ENCODE results near the gene OR7A5. TPM values are rescaled to one million over a fixed set of nuclear protein-coding genes. Genes with fewer than 3 reads are reported as not detected.
"Not testable (repeated sequence)": the region's sequence is repeated elsewhere in the genome, so short reads cannot be mapped to it uniquely, and the experiment has no call there.

OR7A5 gene
- total and polyA plus RNA-seq, 2 experiments from 2014 or later = not detected

- H3K9me3 ChIP-seq (ENCODE audit: low read depth); H4K20me1 ChIP-seq (ENCODE audit: insufficient read depth); DNase-seq; in situ Hi-C loops (cut with MboI); H3K9ac ChIP-seq; H3K4me1 ChIP-seq (ENCODE audit: insufficient read depth); H3F3A ChIP-seq (ENCODE audit: insufficient read depth); H3K36me3 ChIP-seq (ENCODE audit: low read depth); H3K27me3 ChIP-seq (replicated peaks; ENCODE audit: insufficient read depth); H3K9me2 ChIP-seq (ENCODE audit: insufficient read depth); H3K79me2 ChIP-seq (ENCODE audit: insufficient read depth); H3K27ac ChIP-seq; H3K4me2 ChIP-seq (ENCODE audit: unreplicated experiment); H2AFZ ChIP-seq; H3K4me3 ChIP-seq: not testable (repeated sequence)
- 44 to 55% methylated on average over 6 to 8 of the region's 8 CpGs for WGBS, 2 experiments (ENCODE audit: low coverage in 1 of 2, low lambda C conversion rate in 2 of 2, missing lambda C conversion rate in 2 of 2)
Measured at GRCh38 chr19:14783410-14783998, 51.5 kb downstream of the OR7A5 start.

GRCh38 chr19:14782626-14783409 lies 52.2 kb downstream of the OR7A5 start:
- no peaks in the 10 kb centered on the region for H3K36me3 ChIP-seq (ENCODE audit: low read depth)
- no peak for DNase-seq
- H3K9ac ChIP-seq = no peak overlapping the region
- H3K9me2 ChIP-seq (ENCODE audit: insufficient read depth) = no peaks in the 10 kb centered on the region
- H3K4me1 ChIP-seq (ENCODE audit: insufficient read depth) = 0 out of 2 replicates have a peak, but pooled peaks cover 3% of the 10 kb centered on the region
- H3K9me3 ChIP-seq (ENCODE audit: low read depth) = no peaks in the 10 kb centered on the region
- no peak overlapping the region for H3K27ac ChIP-seq
- H3K4me3 ChIP-seq = no peak overlapping the region
- TF ChIP-seq EZH2 (IDR thresholded peaks at IDR 0.05; ENCODE audit: insufficient read depth, poor library complexity, severe bottlenecking) (no peak), EZH2phosphoT487 (IDR thresholded peaks at IDR 0.05; ENCODE audit: insufficient read depth, low read depth) (no peak)
- no peaks in the 10 kb centered on the region for H3F3A ChIP-seq (ENCODE audit: insufficient read depth)
- 58 to 60% methylated on average over 16 of the region's 16 CpGs for WGBS, 2 experiments (ENCODE audit: low coverage in 1 of 2, low lambda C conversion rate in 2 of 2, missing lambda C conversion rate in 2 of 2)
- in situ Hi-C loops (cut with MboI) = no loop called here
- no peaks in the 10 kb centered on the region for H3K27me3 ChIP-seq (replicated peaks; ENCODE audit: insufficient read depth)
- H3K4me2 ChIP-seq (ENCODE audit: unreplicated experiment) = no peak overlapping the region
- no peaks in the 10 kb centered on the region for H3K79me2 ChIP-seq (ENCODE audit: insufficient read depth)
- H2AFZ ChIP-seq = no peak overlapping the region
- H4K20me1 ChIP-seq (ENCODE audit: insufficient read depth) = no peaks in the 10 kb centered on the region

DNA sequence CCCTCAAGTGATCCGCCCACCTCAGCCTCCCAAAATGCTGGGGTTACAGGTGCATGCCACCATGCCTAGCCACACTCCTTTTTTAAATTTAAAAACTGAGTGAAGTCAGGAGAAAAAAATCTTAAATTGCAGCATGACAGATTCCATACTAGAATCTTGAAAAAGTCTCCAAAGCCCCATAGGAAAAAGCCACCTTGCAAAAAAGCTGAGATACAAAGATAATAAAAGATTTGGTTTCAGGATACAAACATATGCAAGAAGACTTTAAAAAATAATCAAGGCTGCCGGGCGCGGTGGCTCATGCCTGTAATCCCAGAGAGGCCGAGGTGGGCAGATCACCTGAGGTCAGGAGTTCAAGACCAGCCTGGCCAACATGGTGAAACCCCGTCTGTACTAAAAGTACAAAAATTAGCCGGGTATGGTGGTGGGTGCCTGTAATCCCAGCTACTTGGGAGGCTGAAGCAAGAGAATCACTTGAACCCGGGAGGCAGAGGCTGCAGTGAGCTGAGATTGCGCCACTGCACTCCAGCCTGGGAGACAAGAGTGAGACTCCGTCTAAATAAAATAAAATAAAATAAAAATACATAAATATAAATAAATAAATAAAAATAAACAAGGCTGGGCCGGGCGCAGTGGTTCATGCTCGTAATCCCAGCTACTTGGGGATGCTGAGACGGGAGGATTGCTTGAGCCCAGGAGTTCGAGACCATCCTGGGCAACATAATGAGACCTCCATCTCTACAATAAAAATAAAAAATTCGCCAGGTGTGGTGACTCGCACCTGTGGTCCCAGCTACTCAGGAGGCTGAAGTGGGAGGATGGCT lies 53.1 kb downstream of the OR7A5 start:
- in situ Hi-C loops (cut with MboI); H3K27ac ChIP-seq; H3K27me3 ChIP-seq (replicated peaks; ENCODE audit: insufficient read depth); H2AFZ ChIP-seq; DNase-seq; H3K4me2 ChIP-seq (ENCODE audit: unreplicated experiment); H4K20me1 ChIP-seq (ENCODE audit: insufficient read depth); H3K4me1 ChIP-seq (ENCODE audit: insufficient read depth); H3K36me3 ChIP-seq (ENCODE audit: low read depth); H3K9me2 ChIP-seq (ENCODE audit: insufficient read depth); H3K4me3 ChIP-seq; H3K79me2 ChIP-seq (ENCODE audit: insufficient read depth); H3K9me3 ChIP-seq (ENCODE audit: low read depth); H3K9ac ChIP-seq; H3F3A ChIP-seq (ENCODE audit: insufficient read depth): not testable (repeated sequence)
- WGBS, 2 experiments (ENCODE audit: low coverage in 1 of 2, low lambda C conversion rate in 2 of 2, missing lambda C conversion rate in 2 of 2) = 55 to 57% methylated on average over 17 of the region's 17 CpGs

GRCh38 chr19:14780622-14781225 lies 54.3 kb downstream of the OR7A5 start:
- in situ Hi-C loops (cut with MboI); H3K9me2 ChIP-seq (ENCODE audit: insufficient read depth); H3K9me3 ChIP-seq (ENCODE audit: low read depth); H3K4me2 ChIP-seq (ENCODE audit: unreplicated experiment); H3F3A ChIP-seq (ENCODE audit: insufficient read depth); H3K79me2 ChIP-seq (ENCODE audit: insufficient read depth); H3K9ac ChIP-seq; H3K27me3 ChIP-seq (replicated peaks; ENCODE audit: insufficient read depth); H3K36me3 ChIP-seq (ENCODE audit: low read depth); H3K27ac ChIP-seq; H3K4me1 ChIP-seq (ENCODE audit: insufficient read depth); DNase-seq; H4K20me1 ChIP-seq (ENCODE audit: insufficient read depth); H3K4me3 ChIP-seq; H2AFZ ChIP-seq: not testable (repeated sequence)
- 25 to 28% methylated on average over 12 of the region's 14 CpGs for WGBS, 2 experiments (ENCODE audit: low coverage in 1 of 2, low lambda C conversion rate in 2 of 2, missing lambda C conversion rate in 2 of 2)

All from GM23248 (cell line).